ENCODE data around the gene SAMD8. TPM values are rescaled to one million over a fixed set of nuclear protein-coding genes. Genes with fewer than 3 reads are reported as not detected.
"Not testable (repeated sequence)": the region's sequence is repeated elsewhere in the genome, so short reads cannot be mapped to it uniquely, and the experiment has no call there.

Gene SAMD8
- total RNA-seq, 1 experiment from 2014 or later, result 18.4 TPM

DNA sequence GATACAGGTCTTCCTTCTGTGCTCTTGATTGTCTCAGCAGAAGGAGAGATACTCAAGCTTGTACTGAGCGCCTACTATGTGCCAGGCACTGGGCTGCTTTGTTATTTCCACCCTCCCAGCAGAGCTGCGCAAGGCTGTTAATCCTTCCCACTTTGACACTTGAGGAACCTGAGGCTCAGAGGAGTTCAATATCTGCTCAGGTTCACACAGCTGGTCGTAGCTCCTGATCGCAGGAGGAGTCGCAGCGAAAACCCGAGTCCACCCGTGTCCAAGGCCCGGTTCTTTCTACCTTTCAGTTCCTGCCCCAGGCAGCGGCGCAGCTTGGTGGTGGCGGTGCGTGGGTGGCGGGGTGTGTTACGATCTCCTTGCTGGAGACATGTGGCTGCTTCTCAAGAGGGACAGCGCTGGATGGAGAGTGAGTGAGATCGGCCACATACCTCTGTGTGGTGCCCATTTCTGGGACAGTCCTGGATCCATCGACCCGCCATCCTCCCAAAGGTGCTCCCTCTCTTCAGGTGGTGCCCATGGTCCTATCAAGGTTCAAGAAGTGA lies 26.5 kb upstream of the SAMD8 start:
- no peak for DNase-seq (ENCODE audit: low spot score)

DNA sequence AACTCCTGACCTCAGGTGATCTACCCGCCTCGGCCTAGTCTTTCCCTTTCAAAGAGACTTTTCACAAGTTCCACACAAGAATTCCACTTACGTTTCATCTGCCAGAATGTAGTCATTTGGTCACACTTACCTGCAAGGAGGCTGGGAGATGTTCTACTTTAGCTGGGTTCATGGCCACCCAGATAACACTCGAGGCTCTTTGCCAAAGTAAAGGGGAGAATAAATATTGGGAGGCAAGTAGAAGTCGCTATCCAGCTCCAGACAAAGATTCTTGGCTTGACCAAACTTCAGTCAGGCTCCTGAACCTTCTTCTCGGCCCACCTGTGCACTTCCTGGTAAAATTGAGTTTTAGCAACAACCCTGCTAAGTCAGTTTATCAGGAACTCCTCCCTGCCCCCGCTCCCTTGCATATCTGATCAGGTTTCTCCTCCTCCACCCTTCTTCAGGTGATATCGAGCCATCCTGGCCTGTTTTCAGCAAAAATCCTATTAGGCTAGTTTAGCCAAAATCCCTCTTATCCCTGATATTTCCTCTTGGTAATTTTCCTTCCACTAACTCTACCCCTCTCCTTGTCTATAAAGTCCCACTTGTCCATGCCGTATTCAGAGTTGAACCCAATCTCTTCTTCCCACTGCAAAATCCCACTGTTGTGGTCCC lies 25.1 kb upstream of the SAMD8 start:
- DNase-seq (ENCODE audit: low spot score), result no peak

DNA sequence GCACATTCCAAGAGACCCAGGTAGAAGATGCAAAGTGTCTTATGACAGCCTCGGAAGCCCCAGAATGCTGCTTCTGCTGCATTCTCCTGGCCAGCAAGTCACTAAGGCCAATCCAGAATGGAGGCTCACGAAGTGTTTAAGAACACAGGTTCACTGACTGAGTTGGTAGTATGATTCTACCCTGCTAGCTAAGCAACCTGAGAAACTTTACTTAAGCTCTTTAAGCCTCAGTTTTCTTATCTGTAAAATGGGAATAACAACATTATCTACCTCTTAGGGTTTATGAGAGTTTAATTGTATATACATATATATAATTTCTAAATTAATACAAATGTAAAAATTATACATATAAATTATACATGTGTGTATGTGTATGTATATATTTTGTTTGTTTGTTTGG lies 22.8 kb upstream of the SAMD8 start:
- no peak for DNase-seq (ENCODE audit: low spot score)

DNA sequence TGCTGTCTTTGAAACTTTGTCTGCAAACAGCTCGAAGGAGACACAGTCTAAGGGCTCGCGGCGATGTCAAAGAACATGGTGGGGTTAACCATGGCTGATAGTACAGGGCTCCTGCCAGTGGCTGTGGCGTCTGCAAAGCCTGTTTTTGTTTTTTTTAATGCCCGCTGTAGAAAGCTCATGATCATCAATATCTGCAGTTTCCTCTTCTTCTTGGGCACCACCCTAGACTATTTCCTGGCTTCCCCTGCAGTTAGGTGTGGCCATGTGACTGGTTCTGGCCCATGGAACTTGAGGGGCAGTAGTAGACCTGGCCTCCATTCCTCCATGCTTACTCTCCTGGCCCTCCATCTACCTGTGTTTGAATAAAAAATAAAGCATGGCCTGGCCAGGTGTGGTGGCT lies 21.8 kb upstream of the SAMD8 start:
- no peak for DNase-seq (ENCODE audit: low spot score)

DNA sequence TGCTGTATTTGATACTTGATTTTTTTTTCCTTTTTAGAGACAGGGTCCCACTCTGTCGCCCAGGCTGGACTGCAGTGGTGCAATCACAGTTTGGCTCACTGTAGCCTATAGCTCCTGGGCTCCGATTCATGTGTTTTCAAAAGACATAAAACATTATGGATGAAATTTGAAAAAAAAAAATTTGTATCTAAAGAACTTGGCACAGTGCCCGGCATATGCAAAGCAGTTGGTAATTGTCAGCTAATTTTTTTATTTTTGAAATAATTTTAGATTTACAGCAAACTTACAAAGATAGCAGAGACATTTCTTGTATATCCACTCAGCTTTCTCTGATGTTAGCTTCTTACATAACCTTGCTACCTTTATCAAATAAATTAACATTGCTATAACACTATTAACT lies 20.3 kb upstream of the SAMD8 start:
- no peak for DNase-seq (ENCODE audit: low spot score)

DNA sequence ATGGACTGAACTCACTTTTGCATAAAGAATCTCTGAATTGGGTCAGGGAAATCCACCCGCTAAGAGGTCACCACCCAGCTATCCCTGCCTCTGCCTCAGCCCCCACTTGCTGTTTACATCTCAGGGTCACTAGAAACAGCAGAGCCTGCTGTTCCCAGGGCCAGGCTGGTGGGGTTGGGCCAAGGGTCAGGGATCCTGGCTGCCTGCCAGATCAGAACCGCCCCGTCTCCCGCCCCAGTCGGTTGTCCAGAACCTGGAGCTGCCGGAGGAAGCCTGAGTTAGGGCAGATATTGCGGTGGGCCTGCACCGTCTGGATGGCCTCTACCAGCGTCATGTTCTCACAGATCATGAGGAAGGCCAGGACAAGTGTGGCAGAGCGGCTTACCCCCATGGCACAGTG lies 17.0 kb upstream of the SAMD8 start:
- DNase-seq (ENCODE audit: low spot score), result no peak

DNA sequence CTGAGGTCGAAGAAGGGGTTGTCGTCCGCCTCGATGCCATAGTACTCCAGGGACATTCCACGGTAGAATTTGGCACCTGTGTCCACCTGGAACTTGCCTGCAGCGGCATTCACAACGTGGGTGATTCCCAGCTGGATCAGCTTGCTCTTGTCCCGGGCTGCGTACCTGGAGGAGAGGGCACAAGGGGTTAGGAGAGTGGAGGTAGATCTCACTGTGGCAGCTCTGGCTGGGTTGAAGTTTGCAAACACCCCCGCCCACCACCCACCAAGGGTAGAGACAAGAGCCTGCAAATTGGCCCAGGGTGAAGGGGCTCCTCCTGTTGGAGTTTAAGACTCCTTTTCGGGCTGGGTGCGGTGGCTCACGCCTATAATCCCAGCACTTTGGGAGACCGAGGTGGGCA lies 15.8 kb upstream of the SAMD8 start:
- DNase-seq (ENCODE audit: low spot score), result no peak

DNA sequence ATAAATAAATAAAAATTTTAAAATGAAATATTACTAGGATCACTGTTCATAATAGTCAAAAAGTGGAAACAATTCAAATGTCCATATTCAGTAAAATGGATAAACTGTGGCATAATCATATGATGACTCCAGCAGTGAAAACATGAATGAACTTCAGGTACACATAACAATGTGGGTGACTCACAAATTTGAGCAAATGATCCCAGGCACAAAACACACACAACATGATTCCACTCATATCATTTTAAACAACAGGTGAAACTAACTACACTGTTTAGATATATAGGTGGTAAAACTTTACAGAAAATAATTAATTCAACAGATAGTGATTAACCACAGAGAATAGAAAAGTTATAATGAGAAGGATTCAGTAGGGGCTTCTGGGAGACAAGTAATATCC lies 14.7 kb upstream of the SAMD8 start:
- DNase-seq (ENCODE audit: low spot score), result no peak

DNA sequence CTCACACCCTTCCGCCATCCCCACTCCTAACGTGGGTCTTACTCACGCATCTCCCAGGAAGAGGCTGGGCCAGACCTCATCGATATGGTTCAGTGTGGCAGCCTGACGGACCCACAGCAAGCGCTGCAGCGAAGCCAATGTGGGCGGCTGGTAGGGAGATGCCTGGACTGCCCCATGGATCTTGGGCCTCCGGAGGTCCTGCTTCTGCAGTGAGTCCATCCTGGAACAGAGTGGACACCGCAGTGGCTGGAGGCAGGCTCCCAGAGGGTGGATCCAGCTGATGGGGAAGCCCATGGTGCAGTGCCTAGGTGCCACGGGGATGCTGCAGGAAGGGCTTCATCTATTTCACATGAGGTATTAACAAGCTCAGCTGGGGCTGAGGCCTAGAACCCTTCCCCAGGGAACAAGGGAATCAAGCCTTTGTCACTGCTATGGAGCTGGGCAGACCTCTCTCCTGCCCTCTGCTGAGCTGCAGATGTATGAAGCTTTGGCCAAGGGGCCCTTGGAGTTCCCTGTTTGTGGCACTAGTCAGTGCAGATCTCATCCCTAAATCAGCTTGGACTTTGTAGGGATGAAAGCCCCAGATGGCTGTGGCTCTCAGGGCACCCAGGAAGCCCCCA lies 13.7 kb upstream of the SAMD8 start:
- DNase-seq (ENCODE audit: low spot score), result no peak

DNA sequence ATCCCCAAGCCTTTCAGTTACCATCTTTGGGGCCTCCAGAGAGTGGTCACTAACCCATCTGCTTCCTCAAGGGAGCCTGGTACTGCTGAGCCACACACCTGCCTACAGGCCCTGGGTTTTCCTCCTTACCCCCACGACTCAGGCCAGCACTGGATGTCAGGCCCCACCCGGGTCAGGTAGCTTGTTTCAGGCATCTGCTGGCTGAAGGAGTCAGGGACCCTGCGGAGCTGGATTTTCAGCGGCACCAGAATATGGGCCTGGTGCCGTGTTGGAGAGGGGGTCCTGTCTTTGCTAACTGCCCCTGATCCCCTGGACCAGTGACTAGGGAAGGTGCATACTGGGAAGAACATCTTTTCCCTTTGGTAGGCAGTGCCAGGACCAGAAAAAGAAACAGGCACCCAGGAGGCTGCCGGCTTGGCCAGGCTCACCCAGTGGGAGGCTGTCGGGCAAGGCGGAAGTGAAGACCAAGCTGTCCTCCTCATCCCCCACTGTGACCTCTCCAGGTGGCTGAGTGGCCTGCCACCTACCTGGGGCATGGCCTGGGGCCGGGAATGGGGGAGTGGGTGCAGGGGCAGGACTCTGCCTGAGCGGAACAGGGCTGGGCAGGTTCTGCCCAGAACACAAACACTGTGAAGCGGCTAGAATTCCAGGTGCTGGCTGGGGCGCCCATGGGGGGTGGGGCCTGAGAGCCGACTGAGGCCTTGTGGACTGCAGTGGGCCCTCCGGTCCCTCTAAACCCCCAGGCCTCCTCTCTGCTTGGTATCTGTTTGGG lies 12.4 kb upstream of the SAMD8 start:
- no peak for DNase-seq (ENCODE audit: low spot score)

DNA sequence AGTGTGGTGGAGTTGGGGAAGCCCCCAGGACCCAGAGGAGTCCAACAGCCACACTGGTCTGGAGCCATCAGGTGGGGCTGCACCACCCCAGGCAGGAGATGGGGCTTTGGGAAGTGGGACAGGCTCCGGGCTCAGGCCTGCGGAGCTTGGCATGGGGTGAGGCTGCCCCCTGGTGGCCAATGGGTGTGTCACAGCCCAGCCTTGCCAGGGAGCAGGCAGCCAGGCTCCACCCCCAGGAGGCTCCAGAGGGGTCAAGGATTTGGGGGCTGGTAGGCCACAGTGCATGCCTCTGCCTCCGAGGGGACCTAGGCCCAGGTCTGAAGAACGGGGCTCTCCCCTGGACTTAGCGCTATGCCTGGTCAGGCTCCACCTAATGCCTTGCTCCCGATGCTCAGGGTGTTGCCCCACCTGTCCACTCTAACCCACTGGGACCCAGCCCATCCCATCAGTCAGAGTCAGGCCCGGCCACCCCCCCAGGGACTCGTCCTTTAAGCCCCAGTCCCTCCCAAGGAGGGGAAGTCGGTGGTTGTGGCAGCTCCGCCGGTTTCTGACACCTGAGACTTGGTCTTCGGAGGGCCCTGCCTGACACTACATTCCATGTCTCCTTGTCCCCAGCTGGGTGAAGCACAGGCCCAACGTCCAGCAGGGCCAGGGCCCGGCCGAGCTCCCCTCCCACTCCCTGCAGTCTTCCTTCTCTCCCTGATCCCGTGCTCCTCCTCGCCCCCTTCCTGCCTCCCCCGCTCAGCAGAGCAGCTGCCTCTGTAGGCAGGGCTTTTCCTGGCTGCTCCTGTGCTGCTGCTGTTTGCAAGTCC lies 11.3 kb upstream of the SAMD8 start:
- DNase-seq (ENCODE audit: low spot score), result peak; percentile 26

DNA sequence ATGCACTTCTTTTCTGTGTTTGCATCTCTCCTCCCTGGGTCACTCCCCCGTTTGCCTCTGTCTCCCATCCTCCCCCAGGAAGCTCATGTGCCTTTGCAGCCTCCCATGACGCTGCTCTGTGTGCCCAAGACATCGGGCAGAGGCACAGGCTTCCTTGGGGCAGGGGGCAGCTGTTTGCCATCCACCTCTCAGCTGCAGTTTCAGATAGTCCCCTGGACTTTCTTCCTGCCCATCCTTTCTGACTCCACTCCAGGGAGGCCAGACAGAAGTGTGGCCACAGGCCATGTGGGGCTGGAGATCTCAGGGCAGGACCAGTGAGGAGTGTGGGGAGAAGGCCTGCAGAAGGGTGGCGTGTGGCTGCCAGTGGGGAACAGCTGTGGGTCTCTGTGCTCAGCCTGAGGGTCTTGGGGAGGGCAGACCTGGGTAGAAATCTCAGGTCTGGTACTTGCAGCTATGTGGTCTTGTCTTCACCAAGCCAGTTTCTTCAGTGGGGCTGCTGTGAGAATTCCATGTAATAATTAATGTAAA lies 10.6 kb upstream of the SAMD8 start:
- no peak for DNase-seq (ENCODE audit: low spot score)

DNA sequence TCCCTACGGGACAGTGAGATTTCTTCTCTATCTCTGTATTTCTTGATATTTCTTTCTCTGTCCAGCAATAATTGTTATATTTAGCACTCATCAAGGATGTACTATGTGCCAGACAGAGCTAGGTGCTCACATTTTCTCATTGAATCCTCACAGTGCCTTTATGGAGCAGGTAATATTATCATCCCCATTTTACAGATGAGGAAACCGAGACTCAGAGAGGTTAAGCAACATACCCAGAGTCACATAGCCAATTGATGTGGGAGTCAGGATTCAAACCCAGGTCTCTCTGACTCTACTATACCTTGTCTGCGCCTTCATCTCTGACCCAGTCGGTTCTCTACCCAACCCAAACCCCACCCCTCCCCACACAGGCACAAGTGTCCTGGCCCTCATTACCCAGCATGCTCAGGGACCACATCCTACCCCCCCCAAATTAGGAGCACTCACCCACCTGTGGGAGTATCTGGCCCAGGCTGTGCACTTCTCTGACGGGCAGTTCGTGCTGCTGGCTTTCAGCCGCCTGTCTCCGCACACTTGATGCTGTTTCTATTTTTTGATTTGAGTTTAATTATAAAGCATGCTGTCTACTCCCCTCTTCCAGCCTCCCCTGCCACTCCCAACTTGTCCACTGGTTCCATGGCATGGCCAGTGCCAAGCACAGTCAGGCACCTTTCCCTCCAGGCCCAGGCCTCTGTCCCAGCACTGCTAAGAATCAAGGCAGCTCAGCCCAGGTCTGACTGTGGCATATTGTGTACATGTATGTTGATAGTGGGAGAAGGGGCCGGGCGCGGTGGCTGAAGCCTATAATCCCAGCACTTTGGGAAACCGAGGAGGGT lies 9.8 kb upstream of the SAMD8 start:
- no peak for DNase-seq (ENCODE audit: low spot score)

DNA sequence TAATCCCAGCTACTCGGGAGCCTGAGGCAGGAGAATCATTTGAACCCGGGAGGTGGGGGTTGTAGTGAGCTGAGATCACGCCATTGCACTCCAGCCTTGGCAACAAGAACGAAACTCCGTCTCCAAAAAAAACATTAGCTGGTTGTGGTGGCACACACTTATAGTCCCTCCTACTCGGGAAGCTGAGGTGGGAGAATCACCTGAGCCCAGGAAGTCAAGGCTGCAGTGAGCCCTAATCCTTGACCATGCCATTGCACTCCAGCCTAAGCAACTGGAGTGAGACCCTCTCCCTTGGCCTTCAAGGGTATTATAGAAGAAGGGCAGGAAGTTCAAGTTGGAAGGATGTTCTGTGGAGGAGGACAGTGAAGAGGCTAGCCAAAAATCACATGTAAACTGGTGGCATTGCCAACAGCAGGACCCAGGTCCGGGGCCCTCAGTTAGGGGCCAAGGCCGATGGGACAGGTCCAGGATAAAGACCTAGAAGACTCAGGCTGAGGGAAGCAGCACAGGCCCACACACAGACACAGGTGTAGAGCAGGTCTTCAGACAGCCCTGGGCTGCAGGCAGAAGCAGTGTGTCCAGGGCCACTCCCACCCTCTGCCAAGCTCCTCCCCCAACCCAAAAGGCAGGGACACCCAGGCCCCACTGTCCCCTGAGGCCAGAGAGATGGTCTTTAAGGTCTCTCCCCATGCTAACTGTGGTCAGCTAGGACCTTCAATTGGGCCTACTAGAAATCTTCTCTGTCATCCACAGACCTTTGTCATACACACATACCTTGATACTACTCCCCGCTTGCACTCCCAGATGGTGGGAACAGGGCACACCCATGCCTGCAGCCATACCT lies 8.4 kb upstream of the SAMD8 start:
- no peak for DNase-seq (ENCODE audit: low spot score)

DNA sequence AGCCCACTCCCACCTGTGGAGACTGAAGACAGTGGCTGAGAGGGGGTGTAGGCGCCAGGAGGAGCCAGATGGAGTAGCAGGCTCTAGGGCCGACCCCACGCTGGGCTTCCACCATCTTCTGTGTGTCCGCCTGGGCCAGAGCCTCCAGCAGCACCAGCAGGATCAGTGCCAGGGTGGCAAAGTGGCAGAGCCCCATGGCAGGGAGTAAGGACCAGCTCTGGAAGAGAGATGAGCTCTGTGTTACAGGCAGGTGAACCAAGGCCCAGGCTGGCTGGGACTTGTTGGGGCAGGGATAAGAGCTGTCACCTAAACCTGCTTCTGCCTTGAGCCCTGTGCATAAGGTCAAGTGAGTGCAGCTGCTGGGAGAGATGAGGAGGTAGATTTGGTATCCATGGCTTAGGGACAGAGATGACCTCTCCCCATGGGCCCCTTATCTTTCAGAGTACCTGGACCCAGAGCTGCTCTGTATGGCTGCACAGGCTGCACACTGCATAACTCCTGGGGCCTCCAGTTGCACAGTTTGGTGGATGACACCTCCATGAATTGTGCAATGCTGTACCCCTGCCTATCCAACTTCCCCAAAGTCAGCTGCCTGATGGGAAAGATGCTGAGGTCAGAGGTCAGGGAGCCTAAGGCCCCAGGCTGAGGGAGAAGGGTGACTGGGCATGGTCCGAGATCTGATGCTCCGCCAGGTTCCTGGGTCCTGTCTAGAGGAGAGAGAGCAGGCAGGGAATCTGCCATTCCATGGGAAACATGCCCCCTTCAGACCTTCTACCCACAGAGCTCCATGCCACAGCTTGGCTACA lies 7.4 kb upstream of the SAMD8 start:
- DNase-seq (ENCODE audit: low spot score), result no peak

DNA sequence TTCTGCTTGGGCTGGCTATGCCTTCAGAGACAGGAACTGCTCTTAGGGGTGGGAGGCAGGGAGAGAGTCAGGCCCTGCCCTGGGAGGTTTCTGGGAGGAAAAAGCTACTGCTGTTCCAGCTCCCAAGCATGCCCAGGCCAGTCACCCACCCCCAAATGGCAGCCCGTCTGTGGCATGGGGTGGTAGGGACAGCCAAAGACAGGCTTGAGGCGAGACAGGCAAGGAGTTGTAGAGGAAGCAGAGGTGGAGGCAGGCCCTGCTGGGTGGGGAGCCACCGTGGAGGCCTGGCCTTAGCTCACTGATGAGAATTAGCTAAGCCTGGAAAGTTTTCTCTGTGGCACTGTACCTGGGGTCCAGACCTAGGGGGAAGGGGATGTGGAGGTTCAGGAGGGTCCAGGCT lies 6.6 kb upstream of the SAMD8 start:
- DNase-seq (ENCODE audit: low spot score), result no peak

DNA sequence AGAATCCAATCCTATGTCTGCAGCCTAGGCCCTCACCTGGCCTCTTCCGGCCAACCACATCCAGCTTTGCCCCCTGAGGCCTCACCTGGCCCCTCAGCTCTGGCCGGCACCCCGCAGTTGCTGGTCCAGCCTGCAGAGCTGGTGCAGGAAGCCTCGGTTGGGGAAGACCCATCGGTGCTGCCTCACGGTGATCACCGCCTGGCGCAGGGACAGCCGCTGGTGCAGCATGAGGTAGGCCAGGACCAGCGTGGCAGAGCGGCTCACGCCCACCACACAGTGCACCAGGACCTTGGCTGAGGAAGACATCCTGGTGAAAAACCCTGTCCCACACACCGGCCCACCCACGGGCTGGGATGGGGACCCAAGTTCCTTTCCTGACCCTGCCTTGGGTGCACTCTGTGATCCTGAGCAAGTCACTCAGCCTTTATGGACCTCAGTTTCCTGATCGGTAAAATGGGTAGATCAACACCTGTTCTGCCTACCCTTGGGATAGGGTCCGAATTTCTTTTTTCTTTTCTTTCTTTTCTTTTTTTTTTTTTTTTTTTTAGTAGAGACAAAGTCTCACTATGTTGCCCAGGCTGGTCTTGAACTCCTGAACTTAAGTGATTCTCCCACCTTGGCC lies 5.8 kb upstream of the SAMD8 start:
- DNase-seq (ENCODE audit: low spot score), result no peak

DNA sequence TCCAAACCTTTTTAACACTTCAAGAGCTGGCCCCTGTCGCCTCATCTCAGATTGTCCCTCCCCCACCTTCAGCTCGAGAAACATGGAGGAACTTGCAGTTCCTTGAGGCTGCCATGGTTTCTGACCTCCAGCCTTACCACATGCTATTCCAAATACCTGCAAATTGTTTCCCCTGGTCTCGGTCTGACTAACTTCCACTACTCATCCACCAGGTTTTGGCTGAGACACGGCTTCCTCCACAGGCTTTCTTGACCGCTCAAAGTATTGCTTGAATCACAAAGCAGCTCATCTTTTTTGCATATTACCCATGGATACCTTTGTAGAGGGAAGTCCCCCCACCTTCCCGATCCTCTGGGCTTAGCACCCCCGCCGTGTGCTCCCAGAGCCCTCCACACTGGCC lies 5.2 kb upstream of the SAMD8 start:
- DNase-seq (ENCODE audit: low spot score), result no peak

DNA sequence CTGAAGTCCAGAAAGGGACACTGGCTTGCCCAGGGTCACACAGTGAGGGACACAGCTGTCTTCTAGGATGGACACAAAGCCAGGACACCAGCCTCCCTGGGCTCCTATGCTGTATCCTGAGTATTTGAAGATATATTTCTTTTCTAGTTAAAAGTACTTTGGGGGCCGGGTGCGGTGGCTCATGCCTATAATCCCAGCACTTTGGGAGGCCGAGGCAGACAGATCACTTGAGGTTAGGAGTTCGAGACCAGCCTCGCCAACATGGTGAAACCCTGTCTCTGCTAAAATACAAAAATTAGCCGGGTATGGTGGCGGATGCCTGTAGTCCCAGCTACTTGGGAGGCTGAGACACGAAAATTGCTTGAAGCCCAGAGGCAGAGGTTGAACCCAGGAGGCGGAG lies 4.6 kb upstream of the SAMD8 start:
- not testable (repeated sequence) for DNase-seq (ENCODE audit: low spot score)

Data from A172 (cell line).